Measurements from ENCODE around the gene LEMD1.
"Not testable (repeated sequence)": the region's sequence is repeated elsewhere in the genome, so short reads cannot be mapped to it uniquely, and the experiment has no call there.

The LEMD1 gene

DNA sequence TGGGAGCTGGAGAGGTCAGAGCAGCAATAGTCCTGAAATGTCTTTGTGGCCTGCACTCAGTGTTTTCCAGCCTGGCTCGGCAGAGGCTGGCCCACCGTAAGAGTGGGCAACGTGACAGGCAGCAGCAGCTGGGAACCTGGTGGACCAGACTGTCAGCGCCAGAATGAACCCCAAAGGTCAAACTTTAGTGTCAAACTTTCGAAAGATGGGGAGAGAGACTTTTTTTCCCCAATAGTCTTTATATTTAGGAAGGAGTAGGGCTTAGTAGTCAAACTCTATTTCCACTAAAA lies 23.7 kb upstream of the LEMD1 start:
- DNase-seq: no peak

DNA sequence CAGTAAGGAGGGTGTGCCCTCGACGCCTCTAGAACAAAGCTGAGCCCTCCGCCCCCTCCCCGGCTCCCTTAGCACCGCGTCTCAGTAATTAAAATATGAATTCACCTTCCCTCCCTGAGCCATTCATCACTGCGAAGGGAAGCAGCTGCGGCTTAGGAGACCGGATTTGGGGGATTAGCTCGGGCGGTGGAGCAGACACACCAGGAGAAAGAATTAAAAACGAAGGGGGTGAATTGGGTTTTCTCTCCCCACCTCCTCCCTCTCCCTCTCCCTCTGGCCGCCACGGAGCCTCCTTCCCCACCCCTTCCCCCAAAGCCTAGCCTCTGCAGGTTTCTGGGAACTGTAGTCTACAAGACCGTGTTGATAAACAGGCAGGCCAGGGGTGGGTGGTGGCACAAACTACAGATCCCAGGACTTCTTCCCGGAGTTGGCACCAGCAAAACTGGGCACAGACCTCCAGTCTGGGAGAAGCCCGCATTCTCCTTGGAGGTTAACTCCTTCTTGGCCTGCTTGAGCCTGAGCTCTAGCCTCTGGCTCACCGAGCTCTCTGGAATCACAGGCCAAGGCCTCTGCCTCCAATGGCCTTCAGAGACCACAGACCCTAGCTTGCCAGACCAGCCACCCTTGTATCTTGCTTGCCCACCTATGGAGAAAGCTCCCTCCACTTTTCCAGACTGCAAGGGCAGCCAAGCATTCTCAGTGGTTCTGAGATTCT lies 23.2 kb upstream of the LEMD1 start:
- DNase-seq: no peak

DNA sequence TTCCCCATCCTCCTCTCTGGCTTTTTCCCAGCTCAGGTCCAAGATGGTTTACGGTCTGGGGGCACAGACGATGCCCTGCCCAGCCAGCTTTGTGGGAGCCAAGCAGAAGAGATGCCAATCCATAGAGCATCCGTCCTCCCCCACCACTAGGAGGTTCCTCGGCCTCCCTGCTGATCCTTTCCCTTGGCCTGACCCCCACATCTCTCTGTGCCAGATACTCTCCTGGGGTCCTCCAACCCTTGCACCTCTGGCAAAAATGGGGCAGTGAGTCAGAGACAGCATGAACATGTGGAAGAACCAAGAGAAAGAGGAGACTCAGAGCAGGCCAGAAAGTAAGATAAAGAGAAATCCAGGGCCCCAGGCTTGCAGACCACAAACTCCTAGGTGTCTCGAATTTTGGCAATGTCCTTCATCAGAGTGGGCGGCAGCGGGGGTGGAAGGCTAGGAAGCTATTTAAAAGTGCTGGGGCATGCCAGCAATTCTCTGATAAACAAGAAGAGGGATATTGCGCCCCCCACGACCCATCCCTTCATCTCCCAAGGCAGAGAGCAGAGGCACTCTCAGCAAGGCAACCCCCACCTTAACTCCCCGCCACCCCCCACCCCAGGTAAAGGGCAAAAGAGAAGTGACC lies 22.6 kb upstream of the LEMD1 start:
- no peak for DNase-seq

DNA sequence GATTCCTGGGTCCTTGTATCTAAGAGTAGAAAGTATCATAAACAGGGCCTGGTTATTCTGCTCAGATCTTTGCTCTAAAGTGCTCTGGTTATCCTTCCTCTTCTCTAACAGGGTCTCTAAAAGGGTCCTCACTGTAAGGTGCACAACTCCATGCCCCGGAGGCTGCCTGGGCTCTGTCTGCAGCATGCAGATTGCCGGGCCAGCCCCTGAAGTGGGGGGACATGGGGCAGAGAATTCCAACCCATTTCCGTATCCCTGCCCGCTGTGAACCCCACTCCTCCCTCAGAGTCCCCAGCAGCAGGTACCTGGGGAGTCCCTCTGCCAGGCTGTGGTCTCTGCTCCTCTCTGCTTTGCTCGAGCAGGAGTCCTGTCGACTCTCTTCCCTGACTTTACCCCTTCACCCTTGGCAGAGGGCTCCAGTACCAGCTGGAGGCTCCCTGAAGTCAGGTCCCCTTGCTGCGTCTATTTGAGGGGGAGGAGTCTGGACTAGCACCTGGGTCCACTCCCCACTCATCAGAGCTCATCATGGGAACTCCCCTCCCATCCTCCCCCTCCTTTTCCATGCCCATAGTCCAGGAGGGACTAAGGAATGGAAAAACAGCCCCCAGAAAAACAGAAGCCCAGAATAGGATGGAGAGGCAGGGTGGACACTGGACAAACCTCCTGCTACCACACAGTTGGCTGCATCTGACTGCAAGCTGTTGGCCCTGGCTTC lies 21.9 kb upstream of the LEMD1 start:
- no peak for DNase-seq

DNA sequence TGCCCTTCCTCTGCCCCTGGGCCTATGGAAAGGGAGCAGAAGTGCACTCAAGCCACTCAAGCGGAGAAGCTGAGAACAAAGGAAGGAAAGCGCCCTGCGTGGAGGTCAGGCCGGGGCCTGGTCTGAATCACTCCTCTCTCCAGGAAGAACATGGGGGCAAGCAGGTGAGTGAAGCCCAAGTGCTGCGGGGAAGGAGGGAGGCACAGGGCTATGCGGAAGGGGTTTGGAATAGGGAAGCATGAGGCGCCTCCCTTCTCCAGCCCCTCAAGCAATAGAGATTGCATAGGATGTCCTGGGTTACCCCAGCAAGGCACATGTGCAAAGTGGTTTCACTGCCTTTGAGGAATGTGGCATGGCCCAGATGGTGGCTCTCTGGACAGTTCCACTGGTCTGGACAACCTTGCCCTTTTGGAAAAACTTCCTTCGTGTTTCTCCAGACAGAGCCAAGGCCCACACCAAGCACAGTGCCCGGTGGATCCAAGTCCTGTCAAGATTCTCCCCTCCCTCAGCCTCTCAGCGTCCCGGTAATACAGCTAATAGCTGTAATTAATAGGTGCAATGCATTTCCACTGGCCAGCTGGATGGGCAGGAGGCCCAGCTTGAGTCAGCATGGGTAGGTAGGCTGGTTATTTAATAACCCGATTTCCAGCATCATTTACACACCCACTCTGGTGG lies 20.3 kb upstream of the LEMD1 start:
- no peak for DNase-seq

DNA sequence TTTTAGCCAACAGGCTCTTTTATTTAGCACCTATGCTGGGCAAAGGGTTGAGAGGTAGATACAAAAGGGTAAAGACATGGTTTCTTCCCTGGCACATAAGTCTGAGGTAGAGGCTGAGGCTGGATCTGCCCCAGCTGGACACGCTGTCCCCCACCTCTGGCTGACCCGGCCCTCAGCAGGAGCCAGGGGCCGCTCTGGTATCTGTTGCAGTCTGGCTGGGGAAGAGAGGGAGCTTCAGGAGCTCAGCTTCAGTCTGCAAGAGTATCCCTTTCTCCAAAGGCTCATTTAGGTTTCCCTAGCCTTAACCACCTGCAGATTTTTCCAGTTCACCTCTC lies 19.8 kb upstream of the LEMD1 start:
- no peak for DNase-seq

DNA sequence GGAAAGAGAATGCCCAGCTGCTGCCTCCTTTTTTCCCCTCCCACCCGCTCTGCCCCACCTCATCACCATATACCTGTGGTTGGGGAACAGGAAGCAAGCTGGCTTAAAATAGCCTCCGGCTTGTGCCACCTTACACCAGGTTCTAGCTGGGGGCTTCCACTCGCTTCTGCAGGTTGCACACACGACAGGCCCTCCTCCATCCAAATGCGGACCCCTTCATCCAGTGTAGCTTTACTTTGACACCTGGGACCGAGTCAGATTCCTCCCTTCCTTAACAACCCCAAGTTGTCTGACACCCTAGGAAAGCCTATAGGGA lies 19.4 kb upstream of the LEMD1 start:
- DNase-seq: no peak

DNA sequence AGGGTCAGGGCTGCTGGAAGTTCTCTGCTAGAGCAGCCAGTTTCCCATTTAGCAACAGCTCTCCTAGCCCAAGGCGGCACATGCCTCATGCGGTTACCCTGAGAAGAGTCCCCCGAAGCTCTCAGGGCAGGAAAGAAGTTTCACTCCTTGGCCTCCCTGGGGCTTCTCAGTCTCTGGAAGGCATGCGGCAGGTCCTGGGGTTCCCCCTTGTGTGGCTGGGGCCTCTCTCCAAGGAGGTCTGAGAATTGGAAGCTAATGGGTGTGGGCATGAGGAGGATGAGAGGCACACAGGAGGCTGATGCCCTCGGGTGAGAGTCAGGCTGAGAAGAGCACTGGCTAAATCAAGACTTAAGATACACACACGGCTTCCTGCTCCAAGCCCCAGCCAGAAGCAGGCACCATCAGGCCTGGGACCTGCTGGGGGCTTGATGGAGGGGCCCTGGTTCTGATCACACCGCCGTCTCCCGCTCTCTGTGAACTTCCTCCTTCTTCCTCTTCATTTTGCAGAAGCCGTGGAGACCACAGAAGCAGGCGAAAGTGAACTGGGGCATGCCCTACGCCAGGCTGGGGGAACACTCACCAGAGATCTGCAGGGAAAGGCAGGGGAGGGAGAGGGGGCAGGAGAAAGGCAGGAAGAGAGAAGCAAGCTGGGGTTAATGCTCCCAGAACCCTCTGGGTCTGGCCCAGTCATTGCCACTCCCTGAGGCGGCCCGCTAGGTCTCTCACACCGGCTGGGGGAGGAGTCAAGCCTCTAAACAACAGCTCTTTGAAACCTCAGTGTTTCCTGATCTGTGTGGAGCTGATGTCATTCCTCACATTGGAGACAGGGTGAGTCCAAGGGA lies 18.8 kb upstream of the LEMD1 start:
- peak; percentile 40 to 46 for DNase-seq

DNA sequence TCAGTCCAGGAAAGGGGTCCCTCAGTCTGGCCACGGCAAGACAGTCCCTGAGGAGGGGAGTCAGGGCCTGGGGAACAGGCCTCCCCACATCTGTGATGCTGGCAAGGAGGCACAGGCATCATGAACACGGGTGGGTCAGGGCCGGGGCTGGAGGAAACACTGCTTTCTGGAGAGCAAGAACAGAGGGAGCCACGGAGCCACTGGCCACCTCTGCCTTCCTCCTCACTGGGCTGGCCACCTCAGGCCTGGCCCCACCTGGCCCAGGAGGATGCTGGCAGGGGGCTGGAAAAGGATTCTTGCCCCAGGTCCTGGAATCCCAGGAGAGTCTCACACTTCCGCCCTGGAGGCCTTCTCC lies 18.2 kb upstream of the LEMD1 start:
- no peak for DNase-seq

DNA sequence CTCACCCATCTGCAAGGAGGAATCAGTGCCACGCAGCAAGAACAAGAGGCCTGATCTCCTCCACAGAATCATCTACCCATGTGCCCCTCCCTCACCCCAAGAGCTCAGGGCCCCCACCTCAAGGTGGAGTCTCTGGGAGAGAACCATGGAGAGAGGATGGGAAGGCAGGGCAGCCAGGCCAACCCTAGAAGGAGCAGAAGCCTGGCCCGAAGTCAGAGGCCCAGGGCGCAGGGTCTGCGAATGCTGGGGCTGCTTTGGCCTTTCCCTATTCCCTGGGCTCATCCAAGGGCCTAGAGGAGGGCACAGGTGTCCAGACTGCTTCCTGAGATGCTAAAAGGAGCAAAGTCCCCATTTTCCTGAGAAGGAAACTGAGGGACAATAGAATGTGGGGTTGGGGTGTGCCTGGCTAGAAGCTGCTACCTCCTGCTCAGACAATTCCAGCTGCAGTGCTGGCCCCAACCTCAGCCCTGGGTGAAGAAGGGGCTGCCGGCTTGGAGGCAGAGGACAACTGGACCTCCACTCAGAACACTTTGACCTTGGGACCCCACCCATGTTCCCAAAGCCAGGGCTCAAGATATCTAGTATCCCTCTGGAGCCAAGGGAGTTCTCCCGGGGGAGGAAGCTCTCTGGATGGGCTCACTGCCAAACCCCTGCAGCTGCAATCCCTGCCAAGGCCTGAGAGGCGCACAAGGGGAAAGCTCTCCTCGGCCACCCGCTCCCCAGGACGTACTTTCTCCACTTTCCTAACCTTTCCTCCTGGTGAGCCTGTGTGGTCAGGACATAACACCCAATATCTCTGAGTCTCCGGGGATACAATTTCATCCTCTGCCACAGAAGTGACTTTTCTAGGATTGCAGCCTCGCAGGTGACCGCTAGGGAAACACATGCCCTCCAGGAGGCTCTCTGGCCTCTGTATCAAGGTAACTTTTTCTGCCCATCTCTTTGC lies 16.6 kb upstream of the LEMD1 start:
- DNase-seq: peak; percentile 45 to 60

DNA sequence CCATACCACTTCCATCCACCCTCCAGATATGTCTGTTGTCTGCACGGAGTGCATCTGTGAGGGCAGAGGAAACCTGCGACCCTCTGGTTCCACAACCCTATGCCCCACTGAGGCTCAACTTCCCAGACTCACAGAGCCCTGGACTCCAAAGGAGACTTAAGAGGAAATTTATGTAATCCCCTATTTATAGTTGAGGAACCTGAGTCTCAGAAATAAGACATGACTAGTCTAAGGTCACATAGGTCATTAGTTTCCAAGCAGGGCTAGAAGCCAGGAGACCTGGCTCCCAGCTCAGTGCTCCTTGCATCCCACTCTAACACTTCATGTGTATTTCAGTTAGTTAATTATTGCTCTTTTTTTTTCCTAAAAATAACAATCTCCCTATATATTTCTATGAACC lies 15.7 kb upstream of the LEMD1 start:
- no peak for DNase-seq

DNA sequence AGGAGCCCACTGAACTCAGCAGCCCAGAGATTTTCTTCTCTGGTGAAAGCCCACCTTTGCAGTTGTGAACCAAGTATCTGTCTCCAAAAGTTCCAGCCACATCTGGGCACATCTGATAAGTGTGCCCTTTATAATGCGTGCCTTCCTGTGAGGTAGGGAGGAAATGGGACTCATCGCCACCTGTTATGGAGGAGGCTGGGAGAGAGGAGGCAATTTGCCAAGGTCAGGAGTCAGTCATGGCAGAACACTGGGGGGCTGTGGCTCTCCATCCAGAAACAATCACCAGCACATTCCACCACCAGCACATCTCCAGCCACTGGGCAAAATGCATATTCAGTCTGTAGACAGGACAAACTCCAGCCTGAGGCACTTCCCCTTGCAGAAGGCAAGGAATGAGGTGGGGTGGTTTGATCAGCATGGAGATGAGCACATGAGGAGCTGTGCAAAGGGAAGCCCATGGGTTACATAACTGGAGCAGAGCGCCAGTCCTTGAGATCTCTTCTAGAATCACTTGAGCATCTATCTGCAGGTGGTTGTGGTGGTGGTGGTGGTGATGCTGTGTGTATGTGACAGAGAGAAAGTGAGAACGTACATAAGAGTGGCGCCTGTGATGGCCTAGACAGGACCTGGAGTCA lies 15.0 kb upstream of the LEMD1 start:
- DNase-seq: peak; percentile 17 to 34

DNA sequence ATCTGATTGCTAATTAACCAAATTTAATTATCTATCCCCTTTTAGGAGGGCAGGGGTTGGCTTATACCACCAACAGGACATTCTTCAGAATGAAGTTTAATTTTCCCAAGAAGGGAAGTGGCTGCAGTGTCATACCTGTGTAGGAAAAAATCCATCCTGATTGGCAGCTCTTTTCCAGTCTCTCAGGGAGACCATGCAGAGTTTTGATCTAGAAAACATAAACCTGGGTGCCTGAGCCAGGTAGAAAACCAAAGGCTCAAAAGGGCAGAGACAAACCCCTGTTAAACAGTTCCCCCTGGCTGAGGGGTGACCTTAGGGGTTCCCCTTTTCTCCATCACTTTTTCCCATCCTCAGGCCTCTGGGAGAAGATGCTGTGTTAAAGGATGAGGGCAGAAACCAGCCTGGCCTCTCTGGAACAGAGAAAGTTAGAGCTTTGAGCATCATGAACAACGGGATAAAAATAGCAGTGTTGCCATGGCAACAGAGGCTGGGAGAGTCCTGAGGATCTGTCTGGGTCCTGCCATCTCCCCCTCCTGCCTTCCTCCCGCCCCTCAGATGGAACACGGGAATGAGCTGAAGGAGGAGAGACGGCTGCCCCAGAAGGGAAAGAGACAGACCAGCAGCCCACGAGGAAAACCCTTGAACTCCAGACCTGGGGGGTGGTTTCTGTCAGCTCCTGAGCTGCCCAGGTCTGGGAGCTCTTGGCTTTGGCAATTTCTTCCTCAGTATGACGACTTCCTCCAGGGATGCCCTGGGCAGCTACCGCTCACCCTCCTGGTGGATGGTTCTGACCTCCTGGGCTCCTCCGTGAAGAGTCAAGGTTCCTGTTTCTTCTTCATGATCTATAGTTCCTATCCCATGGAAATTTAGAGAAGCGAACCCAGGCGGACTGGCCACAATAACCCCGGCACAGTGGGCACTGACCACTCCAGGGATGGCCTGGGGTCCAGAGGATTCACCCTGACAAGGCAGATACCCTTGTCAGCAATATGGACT lies 14.0 kb upstream of the LEMD1 start:
- DNase-seq: no peak

DNA sequence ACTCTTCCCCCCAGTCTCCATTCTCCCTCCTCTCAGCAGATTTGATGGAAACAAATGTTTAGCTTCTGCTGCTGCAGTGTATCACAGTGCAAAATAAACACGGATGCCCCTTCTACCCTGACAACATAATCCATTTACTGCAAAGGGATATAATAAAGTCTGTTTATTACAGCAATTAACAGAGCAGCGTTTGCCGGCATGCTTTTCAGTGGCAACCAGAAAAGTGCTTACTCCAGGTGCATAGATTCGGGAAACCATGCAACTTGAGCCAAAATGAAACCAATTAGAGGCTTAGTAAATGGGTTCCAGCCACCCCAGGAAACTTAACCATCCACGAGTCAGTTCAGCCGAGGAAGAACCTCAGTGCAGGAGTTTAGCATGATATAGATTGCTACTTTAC lies 12.9 kb upstream of the LEMD1 start:
- DNase-seq: no peak

DNA sequence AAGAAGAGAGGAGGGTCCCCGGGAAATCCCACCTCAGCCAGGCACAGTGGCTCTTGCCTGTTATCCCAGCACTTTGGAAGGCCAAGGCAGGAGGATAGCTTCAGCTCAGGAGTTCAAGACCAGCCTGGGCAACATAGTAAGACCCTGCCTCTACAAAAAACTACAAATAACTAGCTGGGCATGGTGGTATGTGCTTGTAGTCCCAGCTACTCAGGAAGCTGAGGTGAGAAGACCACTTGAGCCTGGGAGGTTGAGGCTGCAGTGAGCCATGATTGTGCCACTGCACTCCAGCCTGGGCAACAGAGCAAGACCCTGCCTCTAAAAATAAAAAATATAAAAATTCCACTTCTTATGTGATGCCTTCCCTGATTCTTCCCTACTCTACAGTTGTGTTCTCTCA lies 10.8 kb upstream of the LEMD1 start:
- DNase-seq: not testable (repeated sequence)

DNA sequence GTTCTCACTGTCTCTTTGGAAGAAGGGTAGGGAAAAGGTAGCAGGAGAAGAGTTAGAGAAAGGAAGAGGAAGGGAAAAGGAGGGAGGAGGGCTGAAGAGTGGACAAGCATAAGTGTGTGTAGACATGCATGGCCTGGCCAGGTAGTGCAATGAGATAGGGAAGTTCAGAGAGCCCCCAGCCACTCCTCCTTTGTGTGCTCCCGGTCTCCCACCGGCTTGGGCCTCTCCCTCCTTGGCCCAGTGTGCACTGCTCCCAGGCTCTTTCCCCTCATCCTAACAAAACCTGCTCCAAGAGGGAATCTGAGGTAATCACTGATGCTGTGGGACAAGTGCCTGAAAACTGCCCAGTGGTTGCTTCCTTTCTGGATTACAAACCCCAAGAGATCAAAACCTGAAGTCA lies 10.3 kb upstream of the LEMD1 start:
- DNase-seq: no peak

DNA sequence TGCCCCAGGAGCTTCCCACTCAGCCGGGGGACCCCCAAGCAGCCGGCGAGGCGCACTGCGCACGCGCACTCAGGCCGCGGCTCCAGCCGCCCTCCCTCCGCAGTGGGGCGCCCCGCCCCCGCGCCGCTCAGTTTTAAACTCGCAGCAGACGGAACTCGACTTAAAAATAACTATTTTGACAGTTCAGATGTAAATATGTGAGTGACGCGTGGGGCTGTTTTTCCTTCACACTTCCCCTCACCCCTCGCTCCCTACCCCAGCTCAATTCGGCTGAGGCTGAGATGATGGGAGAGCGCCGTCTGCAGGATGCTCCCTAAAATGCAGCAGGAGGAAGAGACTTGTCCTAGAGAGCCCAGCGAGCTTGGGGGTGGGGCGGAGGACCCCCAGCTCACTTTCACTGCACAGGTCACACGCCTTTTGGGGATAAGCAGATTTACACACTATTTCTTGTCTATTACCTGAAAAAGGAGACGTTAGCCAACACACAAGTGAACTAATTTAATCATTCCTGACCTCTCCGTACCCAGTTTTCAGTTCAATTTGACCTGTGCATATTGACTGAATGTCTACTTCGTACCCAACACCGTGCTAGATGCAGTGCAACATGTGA lies 8.9 kb upstream of the LEMD1 start:
- peak in 1 of 2 donors; percentile 61 for DNase-seq

DNA sequence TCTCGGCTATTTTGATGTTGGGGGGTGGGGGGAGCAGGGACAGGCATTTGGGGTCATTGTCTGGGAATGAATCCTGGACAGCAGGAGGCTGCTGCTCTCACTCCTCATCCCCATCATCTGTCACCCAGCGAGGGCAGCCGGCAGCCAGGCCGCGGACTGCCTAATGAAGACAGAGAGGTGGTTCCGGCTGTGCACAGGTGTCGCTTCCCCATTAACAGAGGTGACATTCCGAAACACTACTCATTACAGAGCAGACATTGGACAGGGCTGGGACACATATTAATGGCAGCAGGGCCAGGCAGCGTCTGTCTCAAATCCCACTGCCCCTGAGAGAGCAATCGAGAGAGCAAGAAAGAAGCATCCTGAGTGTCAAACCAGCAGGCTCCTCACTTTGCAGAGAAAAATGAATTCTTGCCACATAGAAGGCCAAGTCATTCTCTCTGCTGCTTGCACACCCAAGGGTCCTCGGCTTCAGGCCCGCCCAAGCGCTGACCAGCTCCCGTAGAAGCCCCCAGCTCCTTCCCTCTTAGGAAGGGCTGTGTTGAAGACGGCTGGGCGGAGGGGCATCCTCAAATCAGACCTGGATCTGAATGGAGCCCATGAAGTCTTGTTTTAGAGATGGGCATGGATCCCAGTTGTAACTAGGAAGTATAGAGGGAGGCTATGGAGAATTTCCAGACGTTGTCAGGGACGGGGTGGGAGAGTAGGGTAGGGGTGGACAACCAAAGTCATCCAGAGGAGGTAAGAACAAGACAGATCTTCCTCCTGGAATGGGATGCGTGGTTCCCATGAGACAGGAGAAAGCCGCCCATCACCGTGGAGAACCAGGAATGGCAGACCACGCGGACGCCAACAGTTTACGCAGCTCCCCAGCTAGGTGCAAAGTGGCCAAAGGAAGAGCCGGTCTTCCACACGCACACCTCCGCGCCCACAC lies 8.2 kb upstream of the LEMD1 start:
- DNase-seq: no peak

Measured in inflammatory macrophage treated with lipopolysaccharide for 1 hour (primary cell).